ENCODE results near the gene PSME4.
A peak's percentile ranks its signal among the peaks of the same experiment; 100 is the strongest.
"Not testable (repeated sequence)": the region's sequence is repeated elsewhere in the genome, so short reads cannot be mapped to it uniquely, and the experiment has no call there.

Gene PSME4

DNA sequence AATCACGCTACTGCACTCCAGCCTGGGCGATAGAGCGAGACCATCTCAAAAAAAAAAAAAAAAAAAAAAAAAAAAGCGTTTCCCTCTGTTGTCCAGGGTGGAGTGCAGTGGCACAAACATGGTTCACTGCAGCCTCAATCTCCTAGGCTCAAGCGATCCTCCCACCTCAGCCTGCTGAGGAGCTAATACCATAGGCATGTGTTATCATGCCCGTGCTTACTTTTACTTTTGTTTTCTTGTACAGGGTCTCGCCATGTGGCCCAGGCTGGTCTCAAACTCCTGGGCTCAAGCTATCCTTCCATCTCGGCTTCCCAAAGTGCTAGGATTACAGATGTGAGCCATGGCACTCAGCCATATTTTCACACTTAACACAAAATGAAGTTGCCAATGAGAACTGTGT, 37.5 kb downstream of the PSME4 start:
- ATAC-seq (no peak), DNase-seq (no peak)
- H3K4me1 Mint-ChIP-seq, result no peaks in the 10 kb centered on the region
- no peaks in the 10 kb centered on the region for H3K9me3 Mint-ChIP-seq
- no peaks in the 10 kb centered on the region for H3K27me3 Mint-ChIP-seq
- H3K4me3 Mint-ChIP-seq, result no peak overlapping the region
- H3K27ac Mint-ChIP-seq, result peak overlapping the region; percentile 80 to 85

DNA sequence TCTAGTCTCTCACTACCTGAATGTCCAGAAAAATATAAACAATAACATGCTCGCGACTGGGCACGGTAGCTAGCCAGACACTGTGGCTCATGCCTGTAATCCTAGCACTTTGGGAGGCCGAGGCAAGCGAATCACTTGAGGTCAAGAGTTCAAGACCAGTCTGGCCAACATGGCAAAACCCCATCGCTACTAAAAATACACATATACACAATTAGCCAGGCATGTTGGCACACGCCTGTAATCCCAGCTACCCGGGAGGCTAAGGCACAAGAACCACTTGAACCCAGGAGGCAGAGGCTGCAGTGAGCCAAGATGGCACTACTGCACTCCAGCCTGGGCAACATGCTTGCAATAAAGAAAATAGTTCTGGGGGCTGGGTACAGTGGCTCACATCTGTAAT, 44.5 kb downstream of the PSME4 start:
- not testable (repeated sequence) for H3K9me3 Mint-ChIP-seq, H3K4me3 Mint-ChIP-seq, H3K4me1 Mint-ChIP-seq, DNase-seq, H3K27me3 Mint-ChIP-seq, ATAC-seq
- peak overlapping the region; percentile 65 to 75 for H3K27ac Mint-ChIP-seq

DNA sequence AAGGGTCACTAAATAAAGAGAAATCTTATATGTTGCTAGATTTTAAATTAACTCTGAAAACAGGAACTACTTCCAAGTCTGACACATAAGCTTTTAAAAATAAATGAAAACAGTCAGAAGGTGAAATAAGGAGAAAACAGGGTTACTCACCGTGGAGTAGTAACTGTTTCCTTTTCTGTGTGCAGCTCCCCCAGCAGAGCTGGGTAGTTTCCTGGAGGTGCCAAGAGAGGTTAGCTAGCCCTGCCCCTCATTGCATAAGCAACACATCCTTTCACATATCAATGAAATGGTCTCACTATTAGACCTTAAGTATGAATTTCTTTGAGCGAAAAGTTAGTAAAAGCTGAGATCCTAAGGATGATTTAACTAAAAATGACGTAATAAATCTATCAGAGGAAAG, 57.1 kb downstream of the PSME4 start:
- DNase-seq, result peak; percentile 19 to 69
- Mint-ChIP-seq H3K4me3 (peak overlapping the region; percentile 26 to 55), H3K9me3 (no peaks in the 10 kb centered on the region)

DNA sequence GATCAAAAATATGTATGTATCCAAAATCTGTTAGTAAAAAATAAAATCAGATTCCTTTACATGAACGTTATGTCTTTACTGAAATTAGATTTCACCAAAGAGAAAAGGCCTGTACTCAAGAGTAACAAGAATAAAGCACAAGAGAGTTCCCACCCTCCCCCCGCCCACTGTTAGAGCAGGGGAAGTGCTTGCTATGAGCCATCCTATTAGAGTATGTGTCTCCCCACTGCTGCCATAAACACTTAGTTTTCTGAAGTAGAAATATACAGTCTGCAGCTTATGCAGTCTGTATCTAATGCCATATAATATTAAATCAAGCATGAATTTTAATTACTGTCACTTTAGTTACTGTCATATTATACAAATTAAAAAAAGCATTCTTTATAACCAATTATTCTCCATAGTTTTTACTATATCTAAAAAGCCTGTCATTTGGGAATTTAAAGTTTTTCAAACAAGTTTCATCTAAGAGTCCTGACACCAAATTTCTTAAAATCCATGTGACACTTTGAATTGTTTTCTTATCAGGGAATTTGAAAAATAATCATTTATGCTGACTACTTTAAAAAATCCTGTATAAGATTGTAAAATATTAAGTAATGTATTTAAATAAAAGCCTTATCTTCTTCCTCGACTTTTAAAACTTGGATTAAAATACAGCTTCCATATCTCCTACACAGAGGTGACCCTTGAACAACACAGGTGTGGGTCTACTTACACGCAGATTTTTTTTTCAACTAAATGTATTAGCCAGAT, 59.2 kb downstream of the PSME4 start:
- ATAC-seq (no peak), DNase-seq (no peak)
- H3K27ac Mint-ChIP-seq, result no peak overlapping the region
- H3K4me1 Mint-ChIP-seq, result peaks cover 10% of the 10 kb centered on the region
- no peaks in the 10 kb centered on the region for H3K9me3 Mint-ChIP-seq
- no peaks in the 10 kb centered on the region for H3K27me3 Mint-ChIP-seq
- no peak overlapping the region for H3K4me3 Mint-ChIP-seq

More for the DNA sequence above, 57.1 kb downstream of the PSME4 start:
- peaks cover 10% of the 10 kb centered on the region for H3K4me1 Mint-ChIP-seq
- ATAC-seq, result peak; percentile 100
- H3K27me3 Mint-ChIP-seq, result no peaks in the 10 kb centered on the region
- peak overlapping the region; percentile 95 to 98 for H3K27ac Mint-ChIP-seq

DNA sequence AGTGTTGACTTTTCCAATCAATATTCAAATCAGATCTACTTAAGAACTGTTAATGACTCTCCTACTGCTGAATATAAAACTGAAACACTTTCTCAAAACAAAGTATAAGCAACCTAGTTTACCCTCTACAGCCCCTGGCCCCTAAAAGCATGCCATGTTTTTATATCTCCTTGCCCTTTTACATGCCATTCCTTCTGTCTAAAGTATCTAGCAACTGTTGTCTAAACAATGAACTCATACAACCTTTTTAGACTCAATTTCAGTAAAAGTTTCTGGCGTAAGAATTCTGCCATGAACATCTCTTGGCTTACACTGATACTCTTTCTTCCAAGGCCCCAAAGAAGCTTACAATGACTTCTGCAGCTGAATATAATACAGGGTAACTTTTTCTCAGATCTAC, 63.2 kb downstream of the PSME4 start:
- ATAC-seq (no peak), DNase-seq (no peak)
- Mint-ChIP-seq H3K27me3 (no peaks in the 10 kb centered on the region), H3K4me1 (no peaks in the 10 kb centered on the region), H3K4me3 (no peak overlapping the region), H3K27ac (peak overlapping the region in 1 of 2 donors; percentile 11), H3K9me3 (no peaks in the 10 kb centered on the region)

DNA sequence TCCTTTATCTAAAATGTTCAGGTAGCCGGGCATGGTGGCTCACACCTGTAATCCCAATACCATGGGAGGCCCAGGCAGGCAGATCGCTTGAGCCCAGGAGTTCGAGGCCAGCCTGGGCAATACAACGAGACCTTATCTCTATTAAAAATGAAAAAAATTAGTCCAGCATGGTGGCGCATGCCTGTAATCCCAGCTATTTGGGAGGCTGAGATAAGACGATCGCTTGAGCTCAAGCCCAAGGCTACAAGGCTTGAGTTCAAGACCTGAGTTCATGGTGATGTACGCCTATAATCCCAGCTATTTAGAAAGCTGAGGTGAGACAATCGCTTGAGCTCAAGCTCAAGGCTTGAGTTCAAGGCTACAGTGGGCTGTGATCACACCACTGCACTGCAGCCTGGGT, 65.4 kb downstream of the PSME4 start:
- no peak for DNase-seq
- no peaks in the 10 kb centered on the region for H3K9me3 Mint-ChIP-seq

DNA sequence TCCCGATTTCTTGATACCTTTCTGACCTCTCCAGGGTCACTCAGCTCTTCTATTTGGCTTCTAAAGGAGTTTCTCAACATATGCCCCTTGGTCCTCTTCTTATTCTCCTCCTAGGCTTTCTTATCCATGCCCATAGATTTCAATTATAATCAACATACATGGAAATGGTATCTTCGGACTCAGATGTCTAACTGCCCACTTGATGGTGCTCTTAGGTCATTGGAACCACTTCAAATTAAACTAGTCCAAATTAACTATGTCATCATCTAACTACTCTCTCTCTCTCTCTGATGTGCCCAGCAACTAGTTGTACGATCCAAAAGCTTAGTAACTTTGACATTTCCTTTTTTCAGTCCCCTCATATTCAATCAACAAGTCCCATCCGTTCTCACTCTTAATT, 67.8 kb downstream of the PSME4 start:
- no peaks in the 10 kb centered on the region for H3K27me3 Mint-ChIP-seq
- H3K9me3 Mint-ChIP-seq, result no peaks in the 10 kb centered on the region
- ATAC-seq, result no peak
- no peak overlapping the region for H3K4me3 Mint-ChIP-seq
- DNase-seq, result no peak
- H3K4me1 Mint-ChIP-seq, result no peaks in the 10 kb centered on the region
- peak overlapping the region in 1 of 2 donors; percentile 26 for H3K27ac Mint-ChIP-seq

More for the DNA sequence above, 65.4 kb downstream of the PSME4 start:
- no peak overlapping the region for H3K4me3 Mint-ChIP-seq
- no peaks in the 10 kb centered on the region for H3K4me1 Mint-ChIP-seq
- no peaks in the 10 kb centered on the region for H3K27me3 Mint-ChIP-seq
- no peak for ATAC-seq
- H3K27ac Mint-ChIP-seq, result no peak overlapping the region

DNA sequence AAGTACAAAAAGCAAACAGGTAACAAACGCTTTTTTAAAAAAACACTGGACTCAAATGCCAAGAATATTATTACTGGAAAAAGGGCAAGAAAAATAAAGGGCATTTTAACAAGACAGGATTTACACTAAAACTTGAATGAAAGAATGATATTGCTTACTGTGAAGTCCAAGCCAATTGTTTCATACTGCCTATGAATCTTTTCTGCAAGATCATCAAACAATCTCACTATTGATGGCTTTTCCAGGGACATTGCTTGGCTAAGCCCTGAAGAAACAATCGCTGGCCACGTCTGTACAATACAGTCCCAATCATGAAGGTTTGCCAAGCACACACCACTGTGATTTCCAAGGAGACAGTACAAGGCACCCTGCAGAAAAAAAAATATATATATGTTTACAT, 69.6 kb downstream of the PSME4 start:
- H3K4me1 Mint-ChIP-seq, result no peaks in the 10 kb centered on the region
- no peaks in the 10 kb centered on the region for H3K9me3 Mint-ChIP-seq
- H3K27me3 Mint-ChIP-seq, result no peaks in the 10 kb centered on the region
- H3K4me3 Mint-ChIP-seq, result no peak overlapping the region
- ATAC-seq (no peak), DNase-seq (no peak)
- H3K27ac Mint-ChIP-seq, result no peak overlapping the region

DNA sequence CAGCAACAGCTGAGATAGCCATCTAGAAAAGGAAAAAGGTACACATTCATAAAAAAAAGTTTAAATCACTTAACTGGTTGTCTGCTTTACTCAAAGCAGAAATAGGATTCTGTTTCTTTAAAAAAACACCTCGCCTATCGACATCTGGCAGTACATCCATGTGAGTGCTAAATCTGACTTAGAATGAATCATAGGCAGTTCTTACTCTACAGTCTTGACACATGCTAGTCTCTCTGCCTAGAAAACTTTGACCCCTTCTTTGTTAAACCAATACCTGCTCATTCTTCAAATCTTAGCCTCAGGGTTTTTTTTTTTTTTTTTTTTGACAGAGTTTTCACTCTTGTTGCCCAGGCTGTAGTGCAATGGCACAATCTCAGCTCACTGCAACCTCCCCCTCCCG, 73.9 kb downstream of the PSME4 start:
- Mint-ChIP-seq H3K4me1 (no peaks in the 10 kb centered on the region), H3K27ac (no peak overlapping the region), H3K27me3 (no peaks in the 10 kb centered on the region), H3K9me3 (no peaks in the 10 kb centered on the region), H3K4me3 (no peak overlapping the region)
- ATAC-seq, result no peak
- DNase-seq, result no peak

DNA sequence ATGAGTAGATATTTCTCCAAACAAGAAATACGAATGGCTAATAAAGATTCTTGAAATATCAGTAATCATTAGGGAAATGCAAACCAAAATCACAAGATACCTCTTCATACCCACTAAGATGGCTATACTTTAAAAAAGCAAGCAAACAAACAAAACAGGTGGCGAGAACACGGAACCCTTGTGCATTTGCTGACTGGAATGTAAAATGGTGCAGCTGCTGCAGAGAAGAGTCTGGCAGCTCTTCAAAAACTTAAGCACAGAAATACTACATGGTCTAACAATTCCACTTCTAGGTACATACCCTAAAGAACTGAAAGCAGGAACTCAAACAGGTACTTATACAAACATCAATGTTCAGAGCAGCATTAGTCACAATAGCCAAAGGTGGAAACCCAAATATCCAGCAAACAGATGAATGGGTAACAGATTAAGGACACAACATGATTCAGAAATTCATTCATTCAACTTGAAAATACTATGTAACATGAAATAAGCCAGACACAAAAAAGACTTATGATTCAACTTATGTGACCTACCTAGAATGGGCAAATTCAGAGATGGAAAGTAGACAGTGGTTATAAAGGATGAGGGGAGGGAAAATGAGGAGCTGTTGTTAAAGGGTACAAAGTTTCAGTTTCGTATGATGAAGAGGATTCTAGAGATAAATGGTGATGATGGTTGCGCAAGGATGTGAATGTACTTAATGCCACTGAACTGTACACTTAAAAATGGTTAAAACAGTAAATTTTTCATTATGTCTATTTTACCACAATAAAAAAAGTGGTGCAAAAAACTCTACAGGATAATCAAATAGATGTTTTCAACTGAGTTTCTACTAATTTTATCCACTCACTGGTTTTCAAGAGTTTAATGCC, 84.2 kb downstream of the PSME4 start:
- no peaks in the 10 kb centered on the region for H3K9me3 Mint-ChIP-seq
- H3K27ac Mint-ChIP-seq, result peak overlapping the region; percentile 67 to 68
- no peaks in the 10 kb centered on the region for H3K27me3 Mint-ChIP-seq
- peaks cover 32% of the 10 kb centered on the region for H3K4me1 Mint-ChIP-seq
- DNase-seq (no peak), ATAC-seq (peak; percentile 87)
- peak overlapping the region in 1 of 2 donors; percentile 16 for H3K4me3 Mint-ChIP-seq

DNA sequence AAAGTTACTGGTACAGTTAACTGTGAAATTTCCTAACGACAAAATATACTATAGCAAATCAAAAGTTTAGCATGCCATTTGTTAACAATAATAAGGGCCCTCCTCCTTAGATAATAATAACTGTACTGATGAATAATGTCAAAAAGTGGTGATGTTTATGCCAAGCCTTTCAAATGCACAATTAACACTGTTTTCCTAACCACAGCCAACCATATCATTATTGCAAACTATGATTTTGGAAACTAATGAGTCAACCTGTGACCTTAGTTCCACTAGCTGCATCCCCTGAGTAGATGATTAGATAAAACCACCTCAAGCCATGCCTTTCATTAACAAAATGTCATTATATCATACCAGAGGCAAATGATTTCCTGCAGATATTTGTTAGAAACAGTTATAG, 85.9 kb downstream of the PSME4 start:
- Mint-ChIP-seq H3K27me3 (no peaks in the 10 kb centered on the region), H3K9me3 (no peaks in the 10 kb centered on the region), H3K4me1 (peaks cover 32% of the 10 kb centered on the region), H3K4me3 (no peak overlapping the region), H3K27ac (peak overlapping the region in 1 of 2 donors; percentile 63)
- DNase-seq (no peak), ATAC-seq (peak; percentile 81)

DNA sequence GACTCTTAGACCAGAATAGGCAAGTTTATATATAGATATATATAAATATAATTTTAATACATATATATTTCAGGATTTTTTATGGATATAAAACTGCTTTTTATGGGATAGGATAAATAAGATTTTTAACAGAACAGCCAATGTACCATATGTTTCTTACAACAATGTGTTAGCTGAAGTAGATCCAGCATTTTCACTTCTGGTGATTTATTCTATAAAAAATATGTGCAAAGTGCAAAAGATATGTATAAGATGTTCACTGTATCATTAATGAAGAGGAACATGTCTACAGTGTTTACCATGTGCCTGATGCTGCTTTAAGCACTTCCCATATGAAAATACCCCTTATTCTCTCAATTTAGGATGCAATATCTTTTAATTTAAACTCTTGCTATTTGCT, 88.8 kb downstream of the PSME4 start:
- H3K27me3 Mint-ChIP-seq, result no peaks in the 10 kb centered on the region
- ATAC-seq, result no peak
- DNase-seq, result no peak
- no peaks in the 10 kb centered on the region for H3K9me3 Mint-ChIP-seq
- peaks cover 24% of the 10 kb centered on the region for H3K4me1 Mint-ChIP-seq
- H3K27ac Mint-ChIP-seq, result no peak overlapping the region
- H3K4me3 Mint-ChIP-seq, result no peak overlapping the region

DNA sequence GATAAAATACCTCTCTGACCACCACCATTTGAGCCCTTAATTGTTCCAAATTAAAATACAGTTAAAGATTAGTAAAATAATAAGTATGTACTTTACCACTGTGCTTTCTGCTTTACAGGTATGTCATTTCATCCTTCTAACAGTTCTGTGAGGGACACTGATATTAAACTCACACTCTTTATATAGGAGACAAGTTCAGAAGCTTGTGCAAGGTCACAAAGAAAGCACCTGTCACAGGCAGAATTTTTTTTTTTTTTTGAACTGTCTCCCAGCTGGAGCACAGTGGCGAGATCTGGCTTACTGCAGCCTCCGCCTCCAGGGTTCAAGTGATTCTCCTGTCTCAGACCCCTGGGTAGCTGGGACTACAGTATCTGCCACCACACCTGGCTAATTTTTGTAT, 89.4 kb downstream of the PSME4 start:
- no peak overlapping the region for H3K27ac Mint-ChIP-seq
- no peaks in the 10 kb centered on the region for H3K27me3 Mint-ChIP-seq
- no peak for DNase-seq
- peaks cover 17% of the 10 kb centered on the region for H3K4me1 Mint-ChIP-seq
- no peaks in the 10 kb centered on the region for H3K9me3 Mint-ChIP-seq
- no peak for ATAC-seq
- no peak overlapping the region for H3K4me3 Mint-ChIP-seq

DNA sequence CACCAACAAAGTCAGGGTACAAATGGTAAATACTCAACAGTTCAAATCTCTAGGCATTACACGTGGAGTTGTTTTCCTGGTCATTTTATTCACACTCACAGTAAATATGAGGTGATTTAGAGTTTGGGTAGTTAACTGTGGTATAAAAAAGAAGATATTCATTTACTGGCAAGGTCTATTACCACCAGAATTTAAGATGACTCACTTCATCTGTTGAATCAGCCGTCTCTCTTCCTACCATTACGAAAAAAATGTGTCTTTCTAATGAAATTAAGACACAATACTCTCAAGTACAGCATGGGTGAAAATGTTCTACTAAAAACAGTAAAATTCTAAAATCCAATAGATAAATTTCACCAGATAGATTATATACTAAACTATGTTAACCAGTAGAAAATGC, 90.0 kb downstream of the PSME4 start:
- DNase-seq (no peak), ATAC-seq (no peak)
- H3K27ac Mint-ChIP-seq, result no peak overlapping the region
- H3K4me1 Mint-ChIP-seq, result peaks cover 11% of the 10 kb centered on the region
- H3K4me3 Mint-ChIP-seq, result no peak overlapping the region
- H3K27me3 Mint-ChIP-seq, result no peaks in the 10 kb centered on the region
- H3K9me3 Mint-ChIP-seq, result no peaks in the 10 kb centered on the region

DNA sequence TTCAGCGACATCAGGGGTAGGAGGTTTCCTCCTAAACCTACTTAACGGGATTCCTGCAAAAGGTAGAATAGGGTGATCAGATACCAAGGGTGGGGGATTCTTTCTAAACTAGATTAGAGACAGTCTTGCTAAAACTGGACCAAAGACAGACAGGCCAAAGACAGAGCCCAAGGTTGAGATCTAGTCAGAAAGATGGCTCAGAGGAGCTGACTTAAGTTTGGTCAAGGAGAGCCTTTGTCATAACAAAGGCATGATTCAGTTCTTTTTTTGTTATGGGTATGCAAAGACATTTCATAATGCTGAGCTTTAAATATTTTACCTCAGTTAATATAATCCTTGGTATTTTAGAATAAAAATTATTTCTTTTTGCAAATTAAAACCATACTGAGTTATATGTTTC, 93.2 kb downstream of the PSME4 start:
- DNase-seq (no peak), ATAC-seq (no peak)
- Mint-ChIP-seq H3K9me3 (no peaks in the 10 kb centered on the region), H3K4me1 (no peaks in the 10 kb centered on the region), H3K4me3 (no peak overlapping the region), H3K27ac (peak overlapping the region in 1 of 2 donors; percentile 19), H3K27me3 (no peaks in the 10 kb centered on the region)

DNA sequence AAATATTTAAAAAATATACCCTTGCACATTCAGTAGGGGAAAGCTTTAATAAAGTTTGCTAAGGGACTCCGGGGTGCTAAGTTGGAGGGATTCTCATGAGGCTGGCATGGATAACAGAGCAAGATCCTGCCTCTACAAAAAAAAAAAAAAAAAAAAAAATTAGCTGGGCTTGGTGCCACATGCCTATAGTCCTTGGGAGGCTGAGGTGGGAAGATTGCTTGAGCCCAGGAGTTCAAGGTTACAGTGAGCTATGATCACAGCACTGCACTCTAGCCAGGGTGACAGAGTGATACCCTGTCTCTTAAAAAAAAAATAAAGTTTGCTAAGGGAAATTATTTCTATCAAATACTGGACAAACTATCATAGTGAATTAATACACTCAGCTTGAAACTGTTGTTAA, 93.7 kb downstream of the PSME4 start:
- no peaks in the 10 kb centered on the region for H3K9me3 Mint-ChIP-seq
- no peak for ATAC-seq
- peak overlapping the region in 1 of 2 donors; percentile 19 for H3K27ac Mint-ChIP-seq
- no peak for DNase-seq
- no peaks in the 10 kb centered on the region for H3K4me1 Mint-ChIP-seq
- H3K27me3 Mint-ChIP-seq, result no peaks in the 10 kb centered on the region
- H3K4me3 Mint-ChIP-seq, result no peak overlapping the region

Measured in stimulated activated naive CD8-positive, alpha-beta T cell treated with anti-CD3 and anti-CD28 coated beads, Interleukin-15, amount 100 ng/mL, for 72 hours (primary cell).